WERI-Rb-1 (cell line): ENCODE measurements around the gene TMEM202.
A peak's percentile ranks its signal among the peaks of the same experiment; 100 is the strongest.
"Not testable (repeated sequence)": the region's sequence is repeated elsewhere in the genome, so short reads cannot be mapped to it uniquely, and the experiment has no call there.

Source experiments
- DNase-seq: peaks from one replicate; pipeline ENCODE4 v3.0.0-alpha.2; 2020
- H3K27ac ChIP-seq: fragments of 250-450 bp; sonication (Bioruptor Pico); 2 replicates; pipeline ENCODE4 v1.5.1; 2020; ENCODE audit warnings: mild to moderate bottlenecking, moderate library complexity
- H3K27me3 ChIP-seq: fragments of 250-450 bp; sonication (Bioruptor Pico); 2 replicates; pipeline ENCODE4 v1.5.1; 2021; ENCODE audit warnings: mild to moderate bottlenecking, low read depth, moderate library complexity; ENCODE audit not compliant: insufficient read depth, severe bottlenecking
- H3K36me3 ChIP-seq: fragments of 250-450 bp; sonication (Bioruptor Pico); 2 replicates; pipeline ENCODE4 v1.5.1; 2020; ENCODE audit warnings: mild to moderate bottlenecking, moderate library complexity
- H3K4me3 ChIP-seq: 2 replicates; pipeline ENCODE4 v1.5.1; 2011; ENCODE audit warnings: low read depth, mild to moderate bottlenecking, control low read depth, low read length
- H3K9me3 ChIP-seq: fragments of 250-450 bp; sonication (Bioruptor Pico); 2 replicates; pipeline ENCODE4 v1.5.1; 2021; ENCODE audit warnings: mild to moderate bottlenecking, moderate library complexity; ENCODE audit not compliant: severe bottlenecking
- CTCF ChIP-seq: IDR thresholded peaks from 2 replicates; pipeline ENCODE4 v1.5.1; 2011; ENCODE audit warnings: low read depth, mild to moderate bottlenecking, control low read depth, inconsistent platforms, low read length

Gene TMEM202

GRCh38 chr15:72437650-72438316, 39.7 kb downstream of the TMEM202 start:
- peaks cover 8% of the 10 kb centered on the region for H3K9me3 ChIP-seq
- no peak for DNase-seq
- no peaks in the 10 kb centered on the region for H3K27me3 ChIP-seq
- TF ChIP-seq CTCF, result no peak
- no peak overlapping the region for H3K27ac ChIP-seq
- H3K36me3 ChIP-seq, result no peaks in the 10 kb centered on the region
- no peak overlapping the region for H3K4me3 ChIP-seq

- not testable (repeated sequence) for H3K9me3 ChIP-seq
Observed at GRCh38 chr15:72442848-72443247, 44.7 kb downstream of the TMEM202 start.

GRCh38 chr15:72445426-72445825, 47.3 kb downstream of the TMEM202 start:
- DNase-seq, result peak; percentile 34

More at GRCh38 chr15:72442848-72443247, 44.7 kb downstream of the TMEM202 start:
- H3K4me3 ChIP-seq, H3K27ac ChIP-seq, DNase-seq, H3K36me3 ChIP-seq, H3K27me3 ChIP-seq: not testable (repeated sequence)

GRCh38 chr15:72450805-72451204, 52.7 kb downstream of the TMEM202 start:
- DNase-seq, result no peak
- Histone ChIP-seq H3K9me3 (no peaks in the 10 kb centered on the region), H3K27ac (no peak overlapping the region), H3K27me3 (no peaks in the 10 kb centered on the region), H3K4me3 (no peak overlapping the region), H3K36me3 (no peaks in the 10 kb centered on the region)
- no peak for TF ChIP-seq CTCF

More at GRCh38 chr15:72445426-72445825, 47.3 kb downstream of the TMEM202 start:
- TF ChIP-seq CTCF, result no peak
- Histone ChIP-seq H3K9me3 (no peaks in the 10 kb centered on the region), H3K27me3 (no peaks in the 10 kb centered on the region), H3K36me3 (no peaks in the 10 kb centered on the region), H3K4me3 (no peak overlapping the region), H3K27ac (no peak overlapping the region)

- Histone ChIP-seq H3K36me3 (no peaks in the 10 kb centered on the region), H3K27ac (no peak overlapping the region), H3K9me3 (no peaks in the 10 kb centered on the region), H3K27me3 (no peaks in the 10 kb centered on the region), H3K4me3 (no peak overlapping the region)
- TF ChIP-seq CTCF, result no peak
- DNase-seq, result no peak
Observed at GRCh38 chr15:72451224-72451623, 53.1 kb downstream of the TMEM202 start.

- no peak for DNase-seq
- H3K36me3 ChIP-seq, result no peaks in the 10 kb centered on the region
- H3K4me3 ChIP-seq, result no peak overlapping the region
- no peaks in the 10 kb centered on the region for H3K9me3 ChIP-seq
- no peak overlapping the region for H3K27ac ChIP-seq
- H3K27me3 ChIP-seq, result no peaks in the 10 kb centered on the region
- TF ChIP-seq CTCF, result no peak
Observed at GRCh38 chr15:72456684-72457083, 58.6 kb downstream of the TMEM202 start.
